Gastrocnemius medialis (tissue), 4 donors: Measurements from ENCODE around the gene BCL2L2.

ENCODE experiments used
- POLR2A ChIP-seq, 2 donors: fragments of 450-650 bp; IDR thresholded peaks; one replicate each; pipeline ENCODE4 v1.6.1; 2017; ENCODE audit warnings: antibody characterized with exemption in 2 of 2, mild to moderate bottlenecking in 2 of 2, moderate library complexity in 2 of 2
- TF ChIP-seq, protein P1 (sequence below), 5 experiments: fragments of 450-650 bp in 3 of 5; fragments of 200-600 bp in 2 of 5; sonication (generic) in 2 of 5; IDR thresholded peaks in 4 of 5; conservative IDR thresholded peaks in 1 of 5; 1 replicate in 4 of 5; 2 replicates in 1 of 5; pipeline ENCODE4 v1.5.1; 2016 to 2019; ENCODE audit warnings: antibody characterized with exemption in 5 of 5, mild to moderate bottlenecking in 3 of 5, moderate library complexity in 3 of 5

DNA sequence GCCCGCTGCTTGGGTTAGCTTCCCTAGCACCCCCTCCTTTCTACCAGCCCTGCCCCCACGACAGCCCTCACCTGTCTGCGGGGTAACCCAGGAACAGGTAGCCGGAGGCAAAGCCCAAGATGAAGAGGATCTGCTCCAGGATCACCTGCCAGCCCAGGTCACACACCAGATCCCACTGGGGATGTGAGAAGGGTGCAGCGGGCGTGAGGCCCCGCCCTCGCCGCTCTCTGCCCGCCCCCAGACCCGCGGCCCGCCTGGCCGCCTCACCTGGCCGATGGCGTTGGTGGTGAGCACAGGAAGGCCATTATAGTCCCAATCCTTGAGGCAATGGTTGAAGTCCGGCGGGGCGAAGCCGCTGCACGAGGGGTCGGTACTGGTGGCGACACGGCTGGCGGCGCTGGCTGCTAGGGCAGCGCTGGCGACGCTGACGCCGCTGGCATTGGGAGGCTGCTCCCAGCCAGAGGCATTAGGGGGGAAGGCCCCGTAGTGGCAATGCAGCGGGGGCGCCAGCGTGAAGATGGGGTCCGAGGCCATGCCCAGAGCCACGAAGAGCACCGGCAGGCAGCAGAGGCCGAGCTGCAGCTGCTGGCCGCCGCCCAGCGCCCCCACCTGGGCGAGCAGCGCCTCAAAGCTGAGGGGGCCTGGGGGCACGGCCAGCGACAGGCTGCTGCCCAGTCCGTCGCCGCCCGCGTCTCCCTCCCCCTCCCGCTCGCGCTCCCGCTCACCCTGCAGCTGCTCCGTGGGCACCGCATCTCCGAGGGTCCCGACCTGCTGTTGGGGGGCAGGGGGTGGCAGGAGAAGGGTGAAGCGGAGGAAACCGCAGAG, 45.3 kb downstream of the BCL2L2 start:
- TF ChIP-seq, protein P1, sequence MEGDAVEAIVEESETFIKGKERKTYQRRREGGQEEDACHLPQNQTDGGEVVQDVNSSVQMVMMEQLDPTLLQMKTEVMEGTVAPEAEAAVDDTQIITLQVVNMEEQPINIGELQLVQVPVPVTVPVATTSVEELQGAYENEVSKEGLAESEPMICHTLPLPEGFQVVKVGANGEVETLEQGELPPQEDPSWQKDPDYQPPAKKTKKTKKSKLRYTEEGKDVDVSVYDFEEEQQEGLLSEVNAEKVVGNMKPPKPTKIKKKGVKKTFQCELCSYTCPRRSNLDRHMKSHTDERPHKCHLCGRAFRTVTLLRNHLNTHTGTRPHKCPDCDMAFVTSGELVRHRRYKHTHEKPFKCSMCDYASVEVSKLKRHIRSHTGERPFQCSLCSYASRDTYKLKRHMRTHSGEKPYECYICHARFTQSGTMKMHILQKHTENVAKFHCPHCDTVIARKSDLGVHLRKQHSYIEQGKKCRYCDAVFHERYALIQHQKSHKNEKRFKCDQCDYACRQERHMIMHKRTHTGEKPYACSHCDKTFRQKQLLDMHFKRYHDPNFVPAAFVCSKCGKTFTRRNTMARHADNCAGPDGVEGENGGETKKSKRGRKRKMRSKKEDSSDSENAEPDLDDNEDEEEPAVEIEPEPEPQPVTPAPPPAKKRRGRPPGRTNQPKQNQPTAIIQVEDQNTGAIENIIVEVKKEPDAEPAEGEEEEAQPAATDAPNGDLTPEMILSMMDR (IDR thresholded peaks at IDR 0.05 in 4 of 5, conservative IDR thresholded peaks at IDR 0.05 in 1 of 5) = no peak
- TF ChIP-seq POLR2A (IDR thresholded peaks at IDR 0.05) = no peak
